GM12878 (cell line): ENCODE results near the gene NOL7. TPM values are rescaled to one million over a fixed set of nuclear protein-coding genes. Genes with fewer than 3 reads are reported as not detected.
A peak's percentile ranks its signal among the peaks of the same experiment; 100 is the strongest.

ENCODE experiments used
- ATAC-seq: fragments of 200-7000 bp; cut with Tn5 transposase; 3 replicates; pipeline ENCODE4 v1.9.1; 2020; ENCODE audit warnings: mild to moderate bottlenecking, moderate library complexity
- BruUV-seq: library from RNA; stranded (reverse); fragments of 400-500 nt; replicated peaks from 2 replicates; lab custom pipeline; 2021; lab: Mats Ljungman, UMichigan
- CTCF ChIA-PET: fragments of 300-600 bp; sonication (Branson Sonifier 250); formaldehyde crosslinking; extraction: SDS; loops from one replicate; lab custom pipeline; 2021; ENCODE audit warnings: inconsistent platforms; lab: Yijun Ruan, JAX
- POLR2A ChIA-PET: fragments of 350-600 bp; formaldehyde crosslinking; extraction: SDS; loops from one replicate; lab custom pipeline; 2021; ENCODE audit warnings: inconsistent platforms; lab: Charles Lee
- RAD21 ChIA-PET: fragments of 300-600 bp; sonication (Branson Sonifier 250); formaldehyde crosslinking; loops from one replicate; lab custom pipeline; 2023; ENCODE audit warnings: antibody characterized with exemption; ENCODE audit not compliant: unreplicated experiment; lab: Charles Lee
- SMC1A ChIA-PET: fragments of 300-600 bp; sonication (Branson Sonifier 250); formaldehyde crosslinking; loops from one replicate; lab custom pipeline; 2023; ENCODE audit not compliant: unreplicated experiment, uncharacterized antibody; lab: Charles Lee
- DNase-seq: peaks from one replicate; pipeline ENCODE4 v3.0.0-alpha.2; 2011; ENCODE audit warnings: low read depth, low spot score
- FAIRE-seq: peaks from 3 replicates; lab custom pipeline; 2011; peaks lifted over from hg19 to GRCh38; lab: Jason Lieb, UNC
- H2AFZ ChIP-seq: 2 replicates; pipeline ENCODE4 v1.6.0; 2011; ENCODE audit warnings: low read depth, low read length, control low read depth; ENCODE audit not compliant: control insufficient read depth
- H3K27ac ChIP-seq: 2 replicates; pipeline ENCODE4 v1.5.1; 2011; ENCODE audit warnings: control low read depth; ENCODE audit not compliant: control insufficient read depth, insufficient read depth
- H3K27me3 ChIP-seq, 2 experiments: replicated peaks in 1 of 2; 2 replicates each; pipeline versions ENCODE4 v1.6.0 to v1.6.1; 2011; ENCODE audit warnings: low read length in 1 of 2; ENCODE audit not compliant: control insufficient read depth in 2 of 2, insufficient read depth in 2 of 2
- H3K36me3 ChIP-seq, 2 experiments: 2 replicates each; pipeline ENCODE4 v1.5.1; 2011; ENCODE audit warnings: low read length in 1 of 2; ENCODE audit not compliant: control insufficient read depth in 2 of 2, insufficient read depth in 2 of 2
- H3K4me1 ChIP-seq: 2 replicates; pipeline ENCODE4 v1.6.1; 2011; ENCODE audit warnings: mild to moderate bottlenecking, low read length, moderate library complexity, mixed read lengths; ENCODE audit not compliant: control insufficient read depth, insufficient read depth
- H3K4me2 ChIP-seq: 2 replicates; pipeline ENCODE4 v1.6.0; 2011; ENCODE audit warnings: control low read depth; ENCODE audit not compliant: control insufficient read depth, insufficient read depth
- H3K4me3 ChIP-seq: fragments of 200-600 bp; sonication (generic); 2 replicates; pipeline ENCODE4 v1.5.1; 2016
- H3K79me2 ChIP-seq: 2 replicates; pipeline ENCODE4 v1.6.0; 2011; ENCODE audit warnings: low read length; ENCODE audit not compliant: control insufficient read depth, insufficient read depth
- H3K9ac ChIP-seq: 2 replicates; pipeline ENCODE4 v1.8.0; 2011; ENCODE audit warnings: low read length, control low read depth, mixed read lengths; ENCODE audit not compliant: control insufficient read depth, insufficient read depth
- H3K9me3 ChIP-seq: replicated peaks from 3 replicates; pipeline ENCODE4 v1.5.1; 2011; ENCODE audit warnings: mild to moderate bottlenecking, low read length; ENCODE audit not compliant: control insufficient read depth, insufficient read depth
- H4K20me1 ChIP-seq: 2 replicates; pipeline ENCODE4 v1.6.0; 2011; ENCODE audit not compliant: control insufficient read depth, insufficient read depth
- ETV6 ChIP-seq, 2 experiments: fragments of 450-650 bp in 1 of 2; IDR thresholded peaks in 1 of 2; conservative IDR thresholded peaks in 1 of 2; 2 replicates each; pipeline ENCODE4 v1.6.1; 2014; ENCODE audit warnings: antibody characterized with exemption in 1 of 2, borderline replicate concordance in 1 of 2, low read depth in 1 of 2, mild to moderate bottlenecking in 1 of 2, moderate library complexity in 1 of 2
- HDGF ChIP-seq: fragments of 450-650 bp; IDR thresholded peaks from 2 replicates; pipeline ENCODE4 v1.6.1; 2016; ENCODE audit warnings: antibody characterized with exemption
- NBN ChIP-seq: fragments of 450-650 bp; IDR thresholded peaks from 2 replicates; pipeline ENCODE4 v1.6.1; 2016
- POU2F2 ChIP-seq: IDR thresholded peaks from 3 replicates; pipeline ENCODE4 v1.6.1; 2011; ENCODE audit warnings: low read depth, mild to moderate bottlenecking, low read length, borderline replicate concordance
- ZNF217 ChIP-seq: fragments of 450-650 bp; IDR thresholded peaks from 2 replicates; pipeline ENCODE4 v1.6.1; 2017; ENCODE audit warnings: antibody characterized with exemption, mild to moderate bottlenecking
- ZNF622 ChIP-seq: fragments of 450-650 bp; IDR thresholded peaks from 2 replicates; pipeline ENCODE4 v1.6.1; 2017; ENCODE audit warnings: mild to moderate bottlenecking, inconsistent platforms
- WGBS: methylation state at CpG from one replicate; pipeline ENCODE4 v1.1.6; 2016; ENCODE audit warnings: low lambda C conversion rate; ENCODE audit not compliant: insufficient replicate concordance, insufficient coverage; ENCODE audit errors: missing lambda C conversion rate; 5-methylcytosine and 5-hydroxymethylcytosine counted together
- in situ Hi-C: fragments of 300-500 bp; cut with MboI; formaldehyde crosslinking; loops from 9 replicates; pipeline ENCODE4 v1.14.3; 2018; ENCODE audit warnings: mixed read lengths
- intact Hi-C: fragments of 100-400 bp; cut with micrococcal nuclease; formaldehyde crosslinking; loops from one replicate; pipeline ENCODE4 v1.14.2; 2022; ENCODE audit not compliant: unreplicated experiment
- polyA plus RNA-seq, 11 experiments: library from polyadenylated mRNA; depleted of rRNA in 4 of 11; unstranded in 6 of 11; stranded (reverse) in 5 of 11; fragments of >200 nt; fragmentation: Nextera tagmentation in 4 of 11; fragmentation: Illumina TruSeq in 1 of 11; extraction: Ambion mirVana in 4 of 11; extraction: Trizol in 1 of 11; gene quantifications; 1 replicate in 1 of 11; 2 replicates in 10 of 11; pipeline versions ENCODE4 v1.2.1 to v1.2.3, GENCODE V29; 2011 to 2016; ENCODE audit warnings: inconsistent platforms in 2 of 11, missing spikeins in 2 of 11, low read depth in 1 of 11
- total RNA-seq, 4 experiments: library from RNA; depleted of rRNA in 3 of 4; stranded (reverse); fragments of >200 nt in 3 of 4; fragmentation: Illumina TruSeq in 1 of 4; extraction: Trizol in 1 of 4; gene quantifications; 2 replicates each; pipeline versions ENCODE4 v1.2.1 to v1.2.3, GENCODE V29; 2013 to 2021

NOL7 gene
- total and polyA plus RNA-seq, 10 of the 15 experiments (the other 5 are each of a cell fraction or from before 2014, with no cell fraction given), result 12.2 to 222 (median 86.2) TPM

GRCh38 chr6:13590574-13591153 is 24.5 kb upstream of the NOL7 start:
- ChIA-PET SMC1A (no interaction called here), POLR2A (no interaction called here), RAD21 (no interaction called here)
- intact Hi-C loops (no loop called here), in situ Hi-C loops (no loop called here)
- FAIRE-seq (peak; percentile 85), ATAC-seq (no peak)
- H4K20me1 ChIP-seq, result no peaks in the 10 kb centered on the region
- WGBS, result 40% methylated on average over 1 of the region's 1 CpG
- H3K9me3 ChIP-seq, result no peaks in the 10 kb centered on the region
- no peak overlapping the region for H3K4me2 ChIP-seq
- H3K9ac ChIP-seq, result no peak overlapping the region
- H3K36me3 ChIP-seq, result peaks cover 0 to 10% of the 10 kb centered on the region in 2 experiments; a peak in 2 of 4 replicates
- no peak overlapping the region for H2AFZ ChIP-seq
- no peak overlapping the region for H3K27ac ChIP-seq
- H3K27me3 ChIP-seq, result no peaks in the 10 kb centered on the region
- TF ChIP-seq ETV6 (conservative IDR thresholded peaks at IDR 0.05 in 1 of 2, IDR thresholded peaks at IDR 0.05 in 1 of 2; ENCODE audit: borderline replicate concordance in 1 of 2, low read depth in 1 of 2) (no peak), ZNF622 (peak; percentile 26; the same call in 1 of the 2 replicates), HDGF (peak; percentile 70; the same call in 1 of the 2 replicates), ZNF217 (no peak), NBN (0 out of 2 replicates have a peak, but pooled peaks have one; percentile 28)
- TF ChIP-seq, all 136 proteins: peak for 3
- DNase-seq, result no peak
- BruUV-seq, result no TSS peak
- Histone ChIP-seq H3K4me1 (no peaks in the 10 kb centered on the region), H3K79me2 (no peaks in the 10 kb centered on the region), H3K4me3 (no peak overlapping the region)
- CTCF ChIA-PET, result interaction anchor here (1.0 kb wide), 1 partner anchor 15 kb away, joined by 3 read pairs; no protein-coding TSS in a partner anchor

GRCh38 chr6:13591205-13591921 is 23.8 kb upstream of the NOL7 start:
- Histone ChIP-seq H3K4me1 (no peaks in the 10 kb centered on the region), H3K4me3 (no peak overlapping the region), H3K27me3 (no peaks in the 10 kb centered on the region), H3K27ac (no peak overlapping the region), H3K79me2 (no peaks in the 10 kb centered on the region), H3K4me2 (no peak overlapping the region), H2AFZ (no peak overlapping the region), H3K36me3 (peaks cover 0 to 11% of the 10 kb centered on the region in 2 experiments; a peak in 2 of 4 replicates), H4K20me1 (no peaks in the 10 kb centered on the region), H3K9ac (no peak overlapping the region), H3K9me3 (no peaks in the 10 kb centered on the region)
- CTCF ChIA-PET, result interaction anchor here (1.0 kb wide), 1 partner anchor 16 kb away, joined by 3 read pairs; no protein-coding TSS in a partner anchor
- 96% methylated on average over 21 of the region's 21 CpGs for WGBS
- FAIRE-seq (no peak), DNase-seq (no peak), ATAC-seq (no peak)
- intact Hi-C loops (no loop called here), in situ Hi-C loops (no loop called here)
- RAD21 ChIA-PET, result no interaction called here
- BruUV-seq, result TSS peak; percentile 74
- SMC1A ChIA-PET, result no interaction called here
- no peak for TF ChIP-seq POU2F2
- POLR2A ChIA-PET, result no interaction called here
